K562 (cell line): ENCODE results near the gene PRSS38. TPM values are rescaled to one million over a fixed set of nuclear protein-coding genes. Genes with fewer than 3 reads are reported as not detected.

Experiments
- ARHGAP35 ChIP-seq: fragments of 450-650 bp; IDR thresholded peaks from 2 replicates; pipeline ENCODE4 v1.6.1; 2018; ENCODE audit not compliant: partially characterized antibody
- COPS2 ChIP-seq: fragments of 450-650 bp; conservative IDR thresholded peaks from 2 replicates; pipeline ENCODE4 v1.6.1; 2016; ENCODE audit warnings: mild to moderate bottlenecking, moderate library complexity
- ELF1 ChIP-seq: fragments of 200-800 bp; sonication (Bioruptor generic); IDR thresholded peaks from 2 replicates; pipeline ENCODE4 v1.6.1; 2016; ENCODE audit warnings: missing genetic modification characterization, missing compliant biosample characterization
- GATA2 ChIP-seq: sonication (generic); formaldehyde crosslinking; IDR thresholded peaks from 2 replicates; pipeline ENCODE4 v1.4.0; 2020; ENCODE audit warnings: mild to moderate bottlenecking, missing genetic modification reagents
- GATAD2A ChIP-seq: fragments of 450-650 bp; IDR thresholded peaks from 2 replicates; pipeline ENCODE4 v1.6.1; 2017
- PHTF2 ChIP-seq: fragments of 250-450 bp; sonication (Bioruptor Pico); IDR thresholded peaks from 2 replicates; pipeline ENCODE4 v1.5.0; 2021; ENCODE audit warnings: mild to moderate bottlenecking
- SRSF7 ChIP-seq: fragments of 200-400 bp; formaldehyde crosslinking; optimal IDR thresholded peaks from 2 replicates; pipeline ENCODE3; 2017; ENCODE audit warnings: mild to moderate bottlenecking, low read depth, low read length
- ZKSCAN8 ChIP-seq: fragments of 200-800 bp; sonication (Bioruptor generic); IDR thresholded peaks from 2 replicates; pipeline ENCODE4 v1.6.1; 2016; ENCODE audit warnings: missing genetic modification characterization, missing compliant biosample characterization
- ZNF395 ChIP-seq: fragments of 200-800 bp; sonication (Bioruptor generic); IDR thresholded peaks from 2 replicates; pipeline ENCODE4 v1.6.1; 2017; ENCODE audit warnings: missing genetic modification characterization, missing compliant biosample characterization
- ZNF449 ChIP-seq: fragments of 250-450 bp; sonication (Bioruptor Pico); IDR thresholded peaks from 2 replicates; pipeline ENCODE4 v1.8.0; 2022; ENCODE audit warnings: moderate library complexity, mild to moderate bottlenecking, inconsistent platforms
- polyA plus RNA-seq, 8 experiments: library from polyadenylated mRNA; depleted of rRNA in 4 of 8; stranded (reverse) in 5 of 8; unstranded in 3 of 8; fragments of >200 nt; fragmentation: Nextera tagmentation in 2 of 8; fragmentation: Illumina TruSeq in 1 of 8; extraction: Ambion mirVana in 2 of 8; extraction: Trizol in 1 of 8; gene quantifications; 2 replicates each; pipeline versions ENCODE4 v1.2.1 to v1.2.3, GENCODE V29; 2011 to 2014; ENCODE audit warnings: inconsistent platforms in 1 of 8, missing spikeins in 1 of 8
- total RNA-seq, 7 experiments: library from RNA; depleted of rRNA in 6 of 7; stranded (reverse); fragments of >200 nt in 6 of 7; fragmentation: Illumina TruSeq in 2 of 7; extraction: Trizol in 2 of 7; gene quantifications; 2 replicates each; pipeline versions ENCODE4 v1.2.1 to v1.2.3, GENCODE V29; 2011 to 2021; ENCODE audit warnings: low replicate concordance in 1 of 7
- TF ChIP-seq, protein P1 (sequence below): fragments of 450-650 bp; formaldehyde crosslinking; IDR thresholded peaks from 2 replicates; pipeline ENCODE4 v1.4.0; 2022; ENCODE audit warnings: mild to moderate bottlenecking, moderate library complexity
- TF ChIP-seq, protein P2 (sequence below): fragments of 200-400 bp; formaldehyde crosslinking; IDR thresholded peaks from 2 replicates; pipeline ENCODE4 v1.6.1; 2017; ENCODE audit warnings: mild to moderate bottlenecking, low read depth, low read length, moderate library complexity

PRSS38 gene
- total and polyA plus RNA-seq, 9 of the 15 experiments (the other 6 are each of a cell fraction or from before 2014, with no cell fraction given), result 0.09 to 0.14 TPM; not detected in 7

- TF ChIP-seq, protein P1, sequence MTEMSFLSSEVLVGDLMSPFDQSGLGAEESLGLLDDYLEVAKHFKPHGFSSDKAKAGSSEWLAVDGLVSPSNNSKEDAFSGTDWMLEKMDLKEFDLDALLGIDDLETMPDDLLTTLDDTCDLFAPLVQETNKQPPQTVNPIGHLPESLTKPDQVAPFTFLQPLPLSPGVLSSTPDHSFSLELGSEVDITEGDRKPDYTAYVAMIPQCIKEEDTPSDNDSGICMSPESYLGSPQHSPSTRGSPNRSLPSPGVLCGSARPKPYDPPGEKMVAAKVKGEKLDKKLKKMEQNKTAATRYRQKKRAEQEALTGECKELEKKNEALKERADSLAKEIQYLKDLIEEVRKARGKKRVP, result no peak
- TF ChIP-seq GATAD2A (no peak), PHTF2 (CRISPR knock-in tag) (no peak), GATA2 (CRISPR knock-in tag) (no peak), ZKSCAN8 (CRISPR knock-in tag) (no peak), COPS2 (no peak), ZNF449 (CRISPR knock-in tag) (no peak), ELF1 (tag) (no peak), SRSF7 (no peak), ZNF395 (CRISPR knock-in tag) (no peak), ARHGAP35 (no peak)
- TF ChIP-seq, protein P2, sequence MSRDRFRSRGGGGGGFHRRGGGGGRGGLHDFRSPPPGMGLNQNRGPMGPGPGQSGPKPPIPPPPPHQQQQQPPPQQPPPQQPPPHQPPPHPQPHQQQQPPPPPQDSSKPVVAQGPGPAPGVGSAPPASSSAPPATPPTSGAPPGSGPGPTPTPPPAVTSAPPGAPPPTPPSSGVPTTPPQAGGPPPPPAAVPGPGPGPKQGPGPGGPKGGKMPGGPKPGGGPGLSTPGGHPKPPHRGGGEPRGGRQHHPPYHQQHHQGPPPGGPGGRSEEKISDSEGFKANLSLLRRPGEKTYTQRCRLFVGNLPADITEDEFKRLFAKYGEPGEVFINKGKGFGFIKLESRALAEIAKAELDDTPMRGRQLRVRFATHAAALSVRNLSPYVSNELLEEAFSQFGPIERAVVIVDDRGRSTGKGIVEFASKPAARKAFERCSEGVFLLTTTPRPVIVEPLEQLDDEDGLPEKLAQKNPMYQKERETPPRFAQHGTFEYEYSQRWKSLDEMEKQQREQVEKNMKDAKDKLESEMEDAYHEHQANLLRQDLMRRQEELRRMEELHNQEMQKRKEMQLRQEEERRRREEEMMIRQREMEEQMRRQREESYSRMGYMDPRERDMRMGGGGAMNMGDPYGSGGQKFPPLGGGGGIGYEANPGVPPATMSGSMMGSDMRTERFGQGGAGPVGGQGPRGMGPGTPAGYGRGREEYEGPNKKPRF, result no peak
Observed at GRCh38 chr1:227884370-227885134, 69.1 kb downstream of the PRSS38 start (continued).
